GM15510 (cell line): ENCODE data around the gene SPIN2A.

Experiments used
- POLR2A ChIP-seq: IDR thresholded peaks from 3 replicates; pipeline ENCODE4 v1.6.1; 2011; ENCODE audit warnings: borderline replicate concordance; ENCODE audit not compliant: insufficient read length; ENCODE audit errors: extremely low read depth

Gene SPIN2A

DNA sequence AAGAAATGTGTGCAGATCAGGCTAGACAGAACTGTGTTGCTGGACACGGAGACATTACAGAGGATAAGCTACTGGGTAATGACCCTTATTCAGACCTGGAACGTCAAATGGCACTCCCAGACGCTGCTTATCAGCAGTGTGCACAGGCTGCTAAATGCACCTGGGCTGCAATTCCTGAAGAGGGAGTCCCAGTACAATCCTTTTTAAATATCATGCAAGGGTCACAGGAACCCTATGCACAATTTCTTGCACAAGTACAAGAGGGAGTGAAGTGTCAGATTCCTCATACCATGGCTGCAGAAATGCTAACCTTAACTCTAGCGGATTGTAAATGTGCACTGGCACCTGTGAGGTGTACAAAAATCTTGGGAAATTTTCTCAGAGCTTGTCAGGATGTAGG, 32.8 kb downstream of the SPIN2A start:
- no peak for TF ChIP-seq POLR2A

- no peak for TF ChIP-seq POLR2A
Observed at GRCh38 chrX:57103489-57103888, 33.7 kb downstream of the SPIN2A start.
